Measurements from ENCODE around the gene CLDN10.
"Not testable (repeated sequence)": the region's sequence is repeated elsewhere in the genome, so short reads cannot be mapped to it uniquely, and the experiment has no call there.

Gene CLDN10

GRCh38 chr13:95559100-95559499 lies 6.6 kb downstream of the CLDN10 start:
- Mint-ChIP-seq H3K9me3 (no peaks in the 10 kb centered on the region), H3K27me3 (ENCODE audit: low read depth) (peaks cover 27% of the 10 kb centered on the region), H3K27ac (no peak overlapping the region), H3K36me3 (ENCODE audit: low read depth) (no peaks in the 10 kb centered on the region), H3K4me1 (no peaks in the 10 kb centered on the region), H3K4me3 (no peak overlapping the region)
- TF ChIP-seq CTCF (IDR thresholded peaks at IDR 0.05; ENCODE audit: unreplicated experiment in 3 of 3): no peak

GRCh38 chr13:95560387-95560786 lies 7.9 kb downstream of the CLDN10 start:
- peaks cover 18% of the 10 kb centered on the region for H3K27me3 Mint-ChIP-seq (ENCODE audit: low read depth)
- TF ChIP-seq CTCF (IDR thresholded peaks at IDR 0.05; ENCODE audit: unreplicated experiment in 3 of 3): no peak
- H3K4me3 Mint-ChIP-seq: no peak overlapping the region
- H3K36me3 Mint-ChIP-seq (ENCODE audit: low read depth): no peaks in the 10 kb centered on the region
- no peaks in the 10 kb centered on the region for H3K9me3 Mint-ChIP-seq
- no peaks in the 10 kb centered on the region for H3K4me1 Mint-ChIP-seq
- H3K27ac Mint-ChIP-seq: no peak overlapping the region

GRCh38 chr13:95564091-95564490 lies 11.6 kb downstream of the CLDN10 start:
- Mint-ChIP-seq H3K27ac (no peak overlapping the region), H3K4me1 (no peaks in the 10 kb centered on the region), H3K9me3 (peaks cover 3% of the 10 kb centered on the region), H3K36me3 (ENCODE audit: low read depth) (peaks cover 6% of the 10 kb centered on the region), H3K4me3 (no peak overlapping the region), H3K27me3 (ENCODE audit: low read depth) (peaks cover 6% of the 10 kb centered on the region)
- no peak for TF ChIP-seq CTCF (IDR thresholded peaks at IDR 0.05; ENCODE audit: unreplicated experiment in 3 of 3)

GRCh38 chr13:95564733-95565291 lies 12.3 kb downstream of the CLDN10 start:
- Mint-ChIP-seq H3K4me1 (no peaks in the 10 kb centered on the region), H3K27me3 (ENCODE audit: low read depth) (peaks cover 6% of the 10 kb centered on the region), H3K9me3 (peaks cover 3% of the 10 kb centered on the region), H3K36me3 (ENCODE audit: low read depth) (peaks cover 6% of the 10 kb centered on the region), H3K4me3 (no peak overlapping the region), H3K27ac (no peak overlapping the region)
- no peak for TF ChIP-seq CTCF (IDR thresholded peaks at IDR 0.05; ENCODE audit: unreplicated experiment in 3 of 3)

GRCh38 chr13:95565758-95566157 lies 13.2 kb downstream of the CLDN10 start:
- H3K9me3 Mint-ChIP-seq: not testable (repeated sequence)

GRCh38 chr13:95568131-95568530 lies 15.6 kb downstream of the CLDN10 start:
- peaks cover 6% of the 10 kb centered on the region for H3K27me3 Mint-ChIP-seq (ENCODE audit: low read depth)
- no peak overlapping the region for H3K4me3 Mint-ChIP-seq
- H3K9me3 Mint-ChIP-seq: peaks cover 3% of the 10 kb centered on the region
- H3K36me3 Mint-ChIP-seq (ENCODE audit: low read depth): peaks cover 6% of the 10 kb centered on the region
- no peak for TF ChIP-seq CTCF (IDR thresholded peaks at IDR 0.05; ENCODE audit: unreplicated experiment in 3 of 3)
- H3K4me1 Mint-ChIP-seq: no peaks in the 10 kb centered on the region
- H3K27ac Mint-ChIP-seq: no peak overlapping the region

More at GRCh38 chr13:95565758-95566157, 13.2 kb downstream of the CLDN10 start:
- H3K4me1 Mint-ChIP-seq; H3K36me3 Mint-ChIP-seq (ENCODE audit: low read depth); H3K27ac Mint-ChIP-seq; H3K27me3 Mint-ChIP-seq (ENCODE audit: low read depth); H3K4me3 Mint-ChIP-seq: not testable (repeated sequence)
